NCI-H2107 (cell line): ENCODE results near the gene C1QTNF7.

Experiments used
- DNase-seq: peaks from one replicate; lab custom pipeline; 2025; lab: John Stamatoyannopoulos, UW

Gene C1QTNF7, protein sequence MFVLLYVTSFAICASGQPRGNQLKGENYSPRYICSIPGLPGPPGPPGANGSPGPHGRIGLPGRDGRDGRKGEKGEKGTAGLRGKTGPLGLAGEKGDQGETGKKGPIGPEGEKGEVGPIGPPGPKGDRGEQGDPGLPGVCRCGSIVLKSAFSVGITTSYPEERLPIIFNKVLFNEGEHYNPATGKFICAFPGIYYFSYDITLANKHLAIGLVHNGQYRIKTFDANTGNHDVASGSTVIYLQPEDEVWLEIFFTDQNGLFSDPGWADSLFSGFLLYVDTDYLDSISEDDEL

DNA sequence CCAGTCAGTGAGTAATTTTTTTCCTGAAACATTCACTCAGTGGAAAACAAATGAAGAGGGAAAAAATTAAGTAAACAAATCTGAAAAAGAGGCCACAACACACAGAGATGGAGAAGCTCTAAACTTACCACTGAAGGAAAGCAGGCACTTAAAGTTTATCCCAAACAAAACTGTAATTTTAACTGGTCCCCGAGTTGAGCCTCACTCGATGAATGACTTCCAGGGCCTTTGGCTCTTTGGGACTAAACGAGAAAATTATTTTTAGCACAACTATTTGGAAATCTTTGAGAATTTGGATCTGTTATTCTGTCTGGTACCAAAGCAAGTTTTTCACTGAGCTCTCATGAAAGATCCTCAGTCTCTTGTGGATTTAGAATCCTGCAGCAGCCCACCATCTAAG lies at the start of gene C1QTNF7:
Gene C1QTNF7, plus strand, starts transcription at position 333 of the 400 bp plus-strand sequence. CDS start 7,711 bp downstream, outside the sequence.
- no peak for DNase-seq

DNA sequence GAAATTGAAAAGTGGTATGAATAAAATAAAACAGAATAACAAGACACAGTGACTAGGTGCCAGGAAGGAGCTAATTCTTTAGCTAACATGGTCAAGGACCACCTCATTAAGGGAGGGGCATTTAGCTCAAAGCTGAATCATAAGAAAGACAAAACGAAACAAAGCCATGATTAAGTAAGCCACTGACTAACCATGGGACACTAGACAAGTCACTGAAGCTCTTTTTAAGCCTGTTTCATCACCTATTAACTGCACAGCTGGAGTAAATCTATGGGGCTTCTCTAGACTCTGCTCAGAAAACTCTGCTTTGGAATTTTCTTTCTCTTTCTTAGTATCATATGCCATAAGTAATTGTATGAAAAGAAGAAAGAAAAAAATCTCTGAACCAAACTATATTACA lies 49.8 kb upstream of the C1QTNF7 start:
- no peak for DNase-seq

DNA sequence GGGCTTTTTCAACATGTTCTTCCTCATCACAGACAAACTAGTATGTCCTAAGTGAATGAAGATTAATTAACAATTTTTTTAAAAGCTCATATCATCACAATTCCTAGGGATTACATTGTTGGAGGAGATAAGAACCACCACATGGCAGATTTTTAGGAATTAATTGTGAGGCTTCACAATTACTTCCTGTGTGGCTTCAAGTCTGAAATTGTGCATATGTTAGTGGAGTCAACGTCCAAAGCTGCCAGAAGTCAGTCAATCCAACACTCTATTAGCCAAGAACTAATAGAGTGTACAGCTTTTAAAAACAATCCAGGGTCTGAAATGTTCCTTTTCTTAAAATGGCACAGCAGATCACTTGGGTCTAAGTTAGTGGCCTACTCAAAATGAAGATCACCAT lies 49.3 kb upstream of the C1QTNF7 start:
- DNase-seq, result no peak

DNA sequence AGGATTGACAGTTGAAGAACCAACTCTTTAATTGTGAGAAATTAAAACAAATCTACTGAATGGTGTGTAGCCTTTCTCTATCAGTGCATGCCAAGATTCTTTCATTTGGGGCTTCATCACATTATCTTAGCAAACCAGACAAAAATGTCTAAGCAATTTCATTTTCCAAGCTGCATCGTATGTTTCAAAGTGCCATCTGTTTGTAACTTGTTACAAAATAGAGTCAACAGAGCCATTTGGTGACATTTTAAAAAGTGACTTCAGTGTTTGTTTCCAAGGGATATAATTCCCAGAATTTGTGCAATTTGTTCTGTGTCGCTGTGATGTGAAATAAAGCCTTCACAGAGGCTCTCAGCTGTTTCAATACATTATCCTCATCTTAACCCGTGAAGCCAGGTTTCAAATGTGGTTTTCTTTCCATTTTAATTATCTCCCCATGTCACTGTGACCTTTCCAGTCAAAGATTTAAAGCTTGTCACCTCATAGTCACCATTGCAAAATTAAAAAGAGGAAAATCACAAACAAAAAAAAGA lies 46.0 kb upstream of the C1QTNF7 start:
- DNase-seq, result no peak

DNA sequence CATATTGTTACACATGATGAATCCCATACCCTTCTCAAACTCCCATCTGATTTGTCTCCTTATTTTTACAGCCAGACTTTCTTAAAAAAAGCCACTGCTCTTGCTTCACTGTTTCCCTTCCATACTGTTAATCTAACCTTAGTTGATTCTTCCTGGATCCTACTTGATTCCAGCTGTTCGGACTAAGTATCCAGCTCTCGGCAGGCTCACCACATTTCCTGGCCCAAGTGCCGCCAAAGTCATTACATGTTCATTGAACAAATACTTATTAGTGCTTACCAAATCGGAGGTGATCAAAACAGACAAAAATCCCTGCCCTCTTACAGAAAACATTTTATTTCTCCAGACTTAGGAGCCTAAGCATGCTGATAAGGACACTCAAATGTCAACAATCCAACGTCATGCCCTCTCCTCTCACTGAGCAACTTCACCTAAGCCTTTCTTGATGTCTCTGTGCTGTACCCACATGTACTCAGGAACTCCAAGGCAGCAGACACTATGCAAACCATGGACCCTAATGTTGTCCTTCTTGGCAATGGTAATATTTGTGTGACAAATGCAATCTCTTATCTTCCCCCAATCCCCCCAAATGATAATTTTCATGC lies 45.1 kb upstream of the C1QTNF7 start:
- DNase-seq, result no peak

DNA sequence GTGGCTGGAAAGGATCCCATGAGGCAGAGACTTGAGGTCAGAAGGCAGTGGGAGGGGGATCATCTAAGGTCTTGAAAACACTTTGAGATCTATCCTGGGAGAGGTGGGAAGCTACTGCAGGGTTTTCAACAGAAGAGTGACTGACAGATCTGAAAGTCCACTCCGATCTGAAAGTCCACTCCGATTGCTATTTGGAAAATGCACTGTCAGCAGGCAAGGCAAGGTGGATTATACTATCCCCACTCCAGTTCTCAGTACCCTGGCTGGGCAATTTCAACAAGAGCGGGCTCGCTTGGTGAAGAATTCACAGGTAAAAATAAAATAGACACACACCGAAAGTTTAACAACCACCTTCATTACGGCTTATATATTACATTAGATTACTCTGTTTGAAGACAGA lies 42.3 kb upstream of the C1QTNF7 start:
- no peak for DNase-seq

DNA sequence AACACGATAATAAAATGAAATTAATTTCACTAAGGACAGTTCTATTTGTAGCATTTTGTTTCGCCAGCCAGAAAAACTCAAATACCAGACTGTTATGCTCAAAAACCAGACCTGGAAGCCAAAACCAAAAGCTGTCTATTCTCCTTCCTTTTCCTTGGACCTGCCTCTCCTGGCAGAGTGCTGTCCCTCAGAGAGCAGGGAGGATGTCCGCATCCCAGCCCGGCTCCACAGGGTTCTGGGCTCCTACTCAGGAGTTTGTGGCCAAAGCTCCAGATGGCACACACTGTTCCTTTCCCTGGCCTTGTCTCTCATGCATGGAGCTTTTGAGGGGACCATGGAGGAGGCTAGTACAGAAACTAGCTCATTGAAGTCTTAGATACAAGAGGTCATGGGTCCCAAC lies 41.9 kb upstream of the C1QTNF7 start:
- no peak for DNase-seq

DNA sequence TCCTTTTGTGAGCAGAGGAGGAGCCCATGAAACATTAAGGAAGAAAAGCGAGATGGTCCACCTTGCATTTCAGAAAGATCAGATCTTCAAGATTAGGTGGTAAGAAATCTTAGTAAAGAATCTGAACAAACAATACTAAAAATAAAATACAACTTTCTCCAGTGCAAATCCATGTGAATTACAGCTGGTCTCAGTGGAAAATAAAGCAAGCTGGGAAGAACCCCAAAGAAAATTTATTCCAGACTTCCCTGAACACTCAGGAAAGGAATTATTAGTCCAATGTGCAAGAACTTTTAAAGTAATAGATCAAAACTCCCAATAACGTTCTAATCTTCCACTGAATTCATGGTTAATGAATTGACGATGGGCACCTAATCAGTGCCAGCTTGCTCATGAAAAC lies 37.3 kb upstream of the C1QTNF7 start:
- no peak for DNase-seq

DNA sequence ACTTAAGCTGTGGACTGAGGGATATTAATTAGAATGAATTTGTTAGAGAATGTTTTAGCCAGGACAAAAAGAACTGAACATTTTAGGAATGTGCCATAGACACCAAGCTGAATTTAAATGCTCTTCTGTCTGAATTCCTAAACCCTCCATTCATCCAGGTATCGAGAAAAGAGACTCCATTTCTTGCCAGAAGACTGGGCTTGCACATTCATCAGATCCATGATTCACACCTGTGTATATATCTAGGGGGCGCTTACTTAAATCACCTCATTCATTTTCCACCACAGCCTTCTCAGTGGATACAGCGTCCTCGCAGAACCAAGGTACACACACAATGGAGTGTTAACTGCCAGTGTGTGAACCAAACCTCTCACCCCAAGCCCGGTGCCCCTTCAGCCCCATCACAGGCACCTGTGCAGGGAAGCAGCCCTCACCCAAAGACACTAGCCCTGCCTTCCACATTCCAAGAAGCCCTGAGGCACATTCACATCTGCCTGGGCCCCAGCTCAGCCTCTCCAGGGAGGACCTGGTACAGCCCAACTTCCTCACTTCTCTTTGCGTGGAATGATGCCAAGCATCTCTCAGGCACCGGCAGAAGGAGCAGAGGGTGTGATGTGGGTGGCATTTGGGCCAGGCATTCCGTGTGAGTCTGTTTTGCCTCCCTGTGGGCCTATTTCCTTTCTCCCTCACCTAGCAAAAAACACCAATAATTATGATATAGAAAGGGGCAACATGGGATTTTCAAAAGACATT lies 35.6 kb upstream of the C1QTNF7 start:
- no peak for DNase-seq

DNA sequence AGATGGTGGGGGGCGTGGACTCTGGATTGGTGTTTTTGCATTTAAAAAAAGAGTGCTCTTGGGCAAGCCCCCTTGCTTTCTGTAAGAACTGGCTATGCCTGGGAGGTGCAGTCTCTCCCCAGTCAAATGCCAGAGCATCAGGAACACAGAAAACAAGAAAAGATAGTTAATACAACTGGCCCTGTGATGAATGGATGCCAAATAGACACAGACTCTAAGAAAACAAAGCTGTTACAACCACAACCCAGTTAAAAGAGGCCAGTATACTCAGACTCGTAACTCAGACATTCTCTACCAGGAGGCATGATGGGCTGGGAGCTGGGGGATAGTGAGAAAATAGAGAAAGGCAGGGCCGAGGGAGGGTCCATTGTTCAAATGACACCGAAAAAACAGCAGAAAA lies 32.5 kb upstream of the C1QTNF7 start:
- DNase-seq, result no peak

DNA sequence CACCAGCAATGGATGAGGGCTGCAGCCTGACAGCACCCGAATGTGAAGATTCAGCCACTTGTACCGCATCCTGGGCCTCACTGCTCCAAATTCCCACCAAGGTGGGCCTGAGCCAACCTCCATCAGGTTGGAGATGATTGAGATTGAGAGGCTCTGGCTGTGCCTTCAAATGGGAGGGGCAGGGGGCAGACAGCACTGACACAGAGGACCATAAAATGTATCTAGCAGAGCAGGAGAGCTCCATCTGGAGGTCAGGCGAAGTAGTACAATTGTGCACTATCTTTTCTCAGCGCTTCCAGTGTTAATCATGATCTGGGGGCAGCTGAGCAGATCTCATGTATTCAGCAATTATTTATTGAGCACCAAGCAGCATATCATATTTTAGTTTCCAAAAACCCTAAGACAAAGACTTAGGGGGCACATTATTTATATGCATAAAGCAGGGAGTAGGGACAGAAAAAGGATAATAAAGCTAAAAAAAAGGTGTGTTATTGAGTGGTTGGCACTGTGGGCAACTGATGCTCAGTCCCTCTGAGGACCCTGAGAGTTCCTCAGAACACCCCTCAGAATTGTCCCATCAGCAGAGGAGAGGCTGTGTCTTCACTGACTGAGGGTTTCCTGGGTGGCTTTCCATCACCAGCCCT lies 31.6 kb upstream of the C1QTNF7 start:
- no peak for DNase-seq

DNA sequence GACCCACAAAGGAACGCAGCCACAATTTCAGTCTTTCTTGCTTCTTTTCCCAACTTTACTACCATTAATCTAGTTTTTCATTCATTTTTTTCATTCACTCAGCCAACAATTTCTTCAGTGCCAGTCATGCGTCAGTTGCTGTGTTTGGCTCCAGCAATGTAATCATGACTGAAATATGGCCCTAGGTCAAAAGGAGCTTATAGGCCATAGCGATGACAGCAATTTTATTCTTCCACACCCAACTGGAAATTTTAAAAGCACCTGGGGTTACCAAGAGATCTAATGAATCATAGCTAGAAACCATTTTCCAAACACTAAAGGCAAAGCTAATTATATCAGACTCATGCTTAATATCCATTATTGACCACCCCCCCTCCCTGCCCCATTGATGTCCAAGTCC lies 29.8 kb upstream of the C1QTNF7 start:
- no peak for DNase-seq

DNA sequence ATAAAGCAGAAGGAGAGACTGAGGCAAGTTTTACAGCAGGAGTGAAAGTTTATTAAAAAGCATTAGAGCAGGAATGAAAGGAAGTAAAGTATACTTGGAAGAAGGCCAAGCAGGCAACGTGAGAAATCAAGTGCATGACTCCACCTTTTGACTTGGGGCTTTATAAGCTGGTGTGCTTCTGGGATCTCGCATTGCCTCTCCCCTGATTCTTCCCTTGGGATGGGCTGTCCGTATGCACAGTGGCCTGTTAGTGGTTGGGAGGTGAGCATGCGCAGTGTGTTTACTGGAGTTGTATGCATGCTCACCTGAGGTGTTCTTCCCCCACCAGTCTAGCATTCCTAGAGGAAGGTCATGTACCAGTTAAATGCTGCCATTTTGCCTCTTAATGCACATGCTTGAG lies 29.1 kb upstream of the C1QTNF7 start:
- DNase-seq, result no peak

DNA sequence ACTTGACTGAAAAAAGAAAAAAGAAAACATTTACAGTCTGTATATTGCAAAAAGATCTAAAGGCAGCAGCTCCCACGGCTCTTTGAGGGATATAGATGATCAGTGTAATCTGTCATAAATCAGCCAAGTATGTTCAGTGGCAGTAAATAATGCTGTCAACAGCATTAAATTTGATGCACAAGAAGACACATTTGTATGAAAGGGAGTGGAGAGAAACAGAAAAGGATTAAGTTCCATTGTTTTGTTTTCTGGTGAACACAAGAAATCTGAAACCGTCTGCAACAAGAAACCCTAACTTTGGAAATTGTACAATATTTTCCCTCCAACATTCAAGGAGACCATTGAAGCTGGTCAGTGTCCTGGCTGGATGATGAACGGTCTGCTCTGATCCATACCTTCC lies 27.6 kb upstream of the C1QTNF7 start:
- DNase-seq, result no peak

DNA sequence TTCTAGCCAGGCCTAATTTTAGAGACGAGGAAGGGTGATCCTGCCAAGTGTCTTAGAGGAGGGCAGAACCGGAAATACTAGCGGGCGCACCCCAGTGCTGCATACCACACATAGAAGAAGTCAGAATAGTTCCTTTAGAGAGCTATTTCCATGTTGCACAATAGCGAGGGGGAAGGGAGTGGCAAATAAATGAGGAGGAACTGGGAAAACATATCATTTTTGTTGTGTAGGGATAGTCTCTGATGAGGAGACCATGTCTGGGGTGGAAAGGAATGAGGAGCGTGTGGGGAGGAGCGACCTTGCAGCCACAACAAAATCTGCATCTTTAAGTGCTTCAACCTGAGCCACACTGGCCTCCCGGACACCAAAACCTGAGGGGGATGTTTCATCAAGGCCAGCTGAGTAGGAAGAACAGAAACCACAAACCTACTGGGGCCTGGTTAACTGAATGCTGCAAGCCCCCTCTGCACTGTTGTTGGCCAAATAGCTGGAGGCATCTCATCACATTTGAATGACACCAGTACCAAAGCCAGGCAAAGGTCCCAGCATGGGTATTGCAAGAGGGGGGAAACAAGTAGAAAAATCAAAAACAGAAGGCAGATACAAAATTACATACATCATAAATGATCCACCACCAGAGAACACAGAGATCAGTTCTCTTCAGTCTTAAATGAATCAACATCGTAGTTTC lies 26.7 kb upstream of the C1QTNF7 start:
- no peak for DNase-seq

DNA sequence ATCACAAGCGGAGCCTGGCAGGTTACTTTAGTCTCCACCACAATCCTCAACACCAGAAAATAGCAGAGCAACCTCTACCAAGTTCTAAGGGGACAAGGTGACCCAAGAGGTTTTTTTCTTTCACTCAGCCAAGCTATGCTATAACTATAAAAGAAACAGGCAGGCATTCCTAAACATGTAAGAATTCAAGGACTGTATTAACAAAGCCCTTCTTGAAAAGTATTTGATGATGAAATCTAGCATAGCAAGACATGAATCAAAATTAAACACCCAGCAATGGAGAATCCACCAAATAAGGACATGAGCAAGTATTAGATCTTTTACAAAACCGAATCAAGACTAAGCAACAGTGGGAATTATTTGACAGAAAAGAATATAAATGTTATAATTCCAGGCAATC lies 25.7 kb upstream of the C1QTNF7 start:
- DNase-seq, result no peak

DNA sequence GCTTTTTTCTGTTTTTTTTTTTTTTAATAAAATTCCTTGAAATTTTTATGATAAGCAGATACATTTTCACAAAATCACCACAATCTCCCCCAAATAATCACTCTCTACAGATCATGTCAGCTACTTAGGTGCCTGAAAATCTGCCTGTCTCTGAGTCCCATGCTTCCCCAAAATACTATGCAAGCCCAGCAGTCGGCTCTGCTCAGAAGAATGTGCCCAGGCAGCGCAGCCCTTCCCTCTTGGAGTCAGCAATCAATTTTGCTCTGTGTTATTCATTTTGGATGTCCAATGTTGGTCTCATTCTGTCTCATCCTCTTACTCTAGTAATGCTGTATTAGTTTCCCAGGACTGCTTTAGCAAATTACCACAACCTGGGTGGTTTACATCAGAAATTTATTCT lies 24.9 kb upstream of the C1QTNF7 start:
- no peak for DNase-seq

DNA sequence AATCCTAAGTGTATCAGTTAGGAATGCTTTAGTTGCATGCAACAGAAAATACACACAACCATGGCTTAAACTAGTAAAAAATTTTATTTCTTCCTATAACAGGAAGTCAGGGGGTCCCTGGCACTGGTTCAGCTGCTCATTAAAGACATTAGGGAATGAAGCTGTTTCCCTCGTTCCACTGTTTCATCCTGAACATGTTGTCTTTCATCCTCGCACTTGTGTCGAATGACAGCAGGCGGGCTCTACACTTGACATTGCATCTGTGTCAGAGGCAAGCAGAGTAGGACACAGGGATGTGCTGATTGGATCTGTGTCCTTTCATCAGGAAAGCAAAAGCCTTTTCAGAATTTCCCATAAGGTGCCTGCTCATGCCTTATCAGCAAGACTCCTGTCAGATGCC lies 22.8 kb upstream of the C1QTNF7 start:
- DNase-seq, result no peak

DNA sequence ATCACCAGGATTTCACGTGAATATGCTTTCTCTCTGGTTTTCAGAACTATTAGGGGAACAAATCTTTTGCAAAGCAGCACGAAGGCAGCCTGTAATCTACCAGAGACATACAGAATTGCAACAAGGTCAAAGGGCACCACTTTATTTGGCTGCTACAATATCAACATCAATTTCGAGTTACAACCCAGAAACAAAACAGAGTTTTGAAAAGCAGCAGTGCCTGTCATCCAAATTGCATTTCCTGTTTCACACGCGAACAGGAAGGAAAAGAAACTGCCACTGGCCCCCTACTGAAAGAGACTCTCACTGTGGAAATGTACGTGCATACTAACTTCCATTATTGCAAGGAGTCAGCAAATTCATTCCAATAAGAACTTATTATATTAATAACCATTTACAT lies 17.1 kb upstream of the C1QTNF7 start:
- DNase-seq, result no peak

DNA sequence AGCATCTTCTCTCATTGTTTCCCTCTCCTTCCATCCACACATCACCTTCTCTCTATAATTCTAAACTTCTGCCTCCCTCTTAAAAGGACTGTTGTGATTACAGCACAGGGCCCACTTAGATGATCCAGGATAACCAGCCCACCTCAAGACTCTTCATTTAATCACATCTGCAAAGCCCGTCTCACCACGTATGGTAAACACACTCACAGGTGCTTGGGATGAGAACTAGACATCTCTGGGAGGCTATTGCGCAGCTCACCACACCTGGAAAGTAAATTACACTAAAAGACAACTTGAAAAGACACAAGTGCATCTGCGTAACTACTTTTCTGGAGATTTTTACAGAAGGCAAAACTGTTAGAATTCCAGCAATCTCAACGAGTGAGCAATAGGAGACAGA lies 15.4 kb upstream of the C1QTNF7 start:
- DNase-seq, result no peak

DNA sequence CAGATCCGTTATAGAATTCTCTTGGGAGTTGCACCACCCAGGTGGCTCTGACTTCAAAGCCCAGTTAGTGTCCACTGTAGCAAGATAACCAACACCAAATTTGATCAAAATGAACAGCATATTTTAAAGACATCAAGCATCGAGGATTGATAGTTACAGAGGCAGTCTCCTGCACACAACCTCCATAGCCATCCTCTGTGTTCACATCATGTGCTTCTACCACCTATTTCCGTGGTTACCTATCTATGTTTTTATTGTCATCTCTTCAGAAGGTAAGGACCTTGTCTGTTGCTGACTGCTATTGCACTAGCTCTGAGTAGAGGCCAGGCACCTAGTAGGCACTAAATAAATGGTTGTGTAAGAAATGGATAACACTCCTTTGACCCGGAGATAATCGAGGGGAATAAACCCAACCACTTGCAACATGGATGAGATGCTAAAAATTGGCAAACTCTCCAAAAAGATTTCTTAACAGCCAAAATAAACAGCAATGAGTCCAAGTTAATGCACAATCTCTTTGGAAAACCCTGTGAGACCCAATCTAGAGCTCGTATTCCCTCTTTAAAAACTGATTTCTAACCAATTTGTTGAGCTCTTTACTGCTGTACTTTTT lies 14.7 kb upstream of the C1QTNF7 start:
- DNase-seq, result no peak

DNA sequence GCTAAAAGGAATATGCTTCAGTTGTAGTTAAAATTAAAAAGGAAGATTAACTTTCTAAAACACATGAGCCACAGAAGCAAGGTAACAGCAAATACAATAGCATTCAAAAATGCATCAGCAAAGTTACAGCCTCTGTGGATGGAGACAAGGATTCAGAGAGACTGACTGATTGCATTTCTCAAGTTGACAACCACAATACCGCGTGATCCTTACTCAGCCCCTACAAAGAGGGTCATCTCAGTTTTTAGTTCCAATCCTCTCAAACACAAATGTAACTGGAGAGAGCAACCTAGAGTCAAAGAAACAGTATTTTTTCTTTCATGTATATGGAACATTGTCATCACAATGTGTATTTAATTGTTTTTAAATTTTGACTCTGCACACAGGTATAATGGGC lies 14.2 kb upstream of the C1QTNF7 start:
- DNase-seq, result no peak
